B cell (primary cell): ENCODE measurements around the gene CCDC86.

Experiments
- CTCF ChIP-seq: fragments of 200-600 bp; IDR thresholded peaks from one replicate; pipeline ENCODE4 v1.8.0; 2022; ENCODE audit warnings: antibody characterized with exemption, mild to moderate bottlenecking
- EZH2 ChIP-seq: IDR thresholded peaks from 2 replicates; pipeline ENCODE4 v1.6.1; 2012; ENCODE audit warnings: borderline replicate concordance, low read depth, mild to moderate bottlenecking, moderate library complexity, low read length; ENCODE audit not compliant: insufficient read depth, poor library complexity, severe bottlenecking

- TF ChIP-seq CTCF (no peak), EZH2 (no peak)
Measured at GRCh38 chr11:60810151-60810550, 31.8 kb upstream of the CCDC86 start.
